ENCODE measurements around the gene C7orf57. TPM values are rescaled to one million over a fixed set of nuclear protein-coding genes. Genes with fewer than 3 reads are reported as not detected.
"Not testable (repeated sequence)": the region's sequence is repeated elsewhere in the genome, so short reads cannot be mapped to it uniquely, and the experiment has no call there.

C7orf57 gene
- total RNA-seq, 3 donors from 2014 or later (not counting 1 experiment from before 2014, with no cell fraction given): 0.85 TPM; not detected in 2

DNA sequence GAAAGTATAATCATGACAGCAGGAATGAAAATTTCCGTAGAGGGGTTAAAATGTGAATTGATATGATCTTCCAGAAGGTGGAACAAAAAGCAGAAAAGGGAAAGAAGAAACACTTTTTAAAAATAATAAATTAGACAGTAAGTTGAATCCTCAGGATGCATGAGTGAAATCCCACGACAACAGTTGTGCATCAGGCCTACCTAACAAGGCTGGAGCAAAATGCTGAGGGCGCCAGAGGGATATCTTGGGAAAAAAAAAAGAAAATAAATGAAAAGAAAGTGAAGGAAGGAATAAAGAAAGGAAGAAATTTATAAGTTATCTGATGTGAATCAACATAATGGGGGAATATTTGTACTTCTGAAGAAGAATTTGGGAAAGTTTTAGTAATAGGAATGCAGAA, 42.9 kb upstream of the C7orf57 start:
- H3K36me3 ChIP-seq (ENCODE audit: control insufficient read depth, insufficient read depth, low read length): no peaks in the 10 kb centered on the region
- TF ChIP-seq, protein P1, sequence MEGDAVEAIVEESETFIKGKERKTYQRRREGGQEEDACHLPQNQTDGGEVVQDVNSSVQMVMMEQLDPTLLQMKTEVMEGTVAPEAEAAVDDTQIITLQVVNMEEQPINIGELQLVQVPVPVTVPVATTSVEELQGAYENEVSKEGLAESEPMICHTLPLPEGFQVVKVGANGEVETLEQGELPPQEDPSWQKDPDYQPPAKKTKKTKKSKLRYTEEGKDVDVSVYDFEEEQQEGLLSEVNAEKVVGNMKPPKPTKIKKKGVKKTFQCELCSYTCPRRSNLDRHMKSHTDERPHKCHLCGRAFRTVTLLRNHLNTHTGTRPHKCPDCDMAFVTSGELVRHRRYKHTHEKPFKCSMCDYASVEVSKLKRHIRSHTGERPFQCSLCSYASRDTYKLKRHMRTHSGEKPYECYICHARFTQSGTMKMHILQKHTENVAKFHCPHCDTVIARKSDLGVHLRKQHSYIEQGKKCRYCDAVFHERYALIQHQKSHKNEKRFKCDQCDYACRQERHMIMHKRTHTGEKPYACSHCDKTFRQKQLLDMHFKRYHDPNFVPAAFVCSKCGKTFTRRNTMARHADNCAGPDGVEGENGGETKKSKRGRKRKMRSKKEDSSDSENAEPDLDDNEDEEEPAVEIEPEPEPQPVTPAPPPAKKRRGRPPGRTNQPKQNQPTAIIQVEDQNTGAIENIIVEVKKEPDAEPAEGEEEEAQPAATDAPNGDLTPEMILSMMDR (IDR thresholded peaks at IDR 0.05): no peak
- no peaks in the 10 kb centered on the region for H3K27me3 ChIP-seq (ENCODE audit: control insufficient read depth, insufficient read depth, low read length)
- Mint-ChIP-seq H3K36me3 (no peaks in the 10 kb centered on the region), H3K4me3 (peak overlapping the region; percentile 98), H3K9me3 (peaks cover 6 to 8% of the 10 kb centered on the region in 2 donors), H3K4me1 (peaks cover 16 to 27% of the 10 kb centered on the region in 2 donors), H3K27me3 (ENCODE audit: low read depth in 2 of 2) (no peaks in the 10 kb centered on the region), H3K27ac (peak overlapping the region; percentile 95 to 97)
- ATAC-seq: no peak
- no peaks in the 10 kb centered on the region for H3K9me3 ChIP-seq (ENCODE audit: control insufficient read depth, insufficient read depth, low read length)
- WGBS (ENCODE audit: insufficient coverage): 70% methylated on average over 3 of the region's 3 CpGs
- peak overlapping the region; percentile 72 for H3K27ac ChIP-seq (ENCODE audit: low read length)
- H3K4me3 ChIP-seq (ENCODE audit: low read length): peak overlapping the region; percentile 54
- H3K4me1 ChIP-seq (ENCODE audit: control insufficient read depth, insufficient read depth, low read length): peaks cover 13% of the 10 kb centered on the region
- DNase-seq: no peak
- intact Hi-C loops (cut with micrococcal nuclease): loop anchor here (5.0 kb wide), 1 partner anchor 95 kb away; the partner anchor contains the start of gene UPP1

DNA sequence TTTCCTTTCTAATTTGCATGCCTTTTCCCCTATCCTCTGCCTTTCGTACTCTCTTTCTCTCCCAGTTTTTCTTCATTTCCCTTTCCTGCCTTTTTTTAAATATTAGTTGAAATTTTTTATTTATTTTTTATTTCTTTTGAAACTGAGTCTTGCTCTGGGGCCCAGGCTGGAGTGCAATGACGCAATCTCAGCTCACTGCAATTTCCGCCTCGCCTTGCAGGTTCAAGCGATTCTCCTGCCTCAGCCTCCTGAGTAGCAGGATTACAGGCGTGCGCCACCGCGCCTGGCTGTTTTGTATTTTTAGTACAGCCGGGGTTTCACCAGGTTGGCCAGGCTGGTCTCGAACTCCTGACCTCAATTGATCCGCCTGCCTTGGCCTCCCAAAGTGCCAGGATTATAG, 35.9 kb upstream of the C7orf57 start:
- H3K4me3 ChIP-seq (ENCODE audit: low read length): no peak overlapping the region
- no peak overlapping the region for H3K27ac Mint-ChIP-seq
- no peaks in the 10 kb centered on the region for H3K4me1 ChIP-seq (ENCODE audit: control insufficient read depth, insufficient read depth, low read length)
- no peak overlapping the region for H3K27ac ChIP-seq (ENCODE audit: low read length)
- no peaks in the 10 kb centered on the region for H3K27me3 ChIP-seq (ENCODE audit: control insufficient read depth, insufficient read depth, low read length)
- H3K9me3 Mint-ChIP-seq: peaks cover 6 to 8% of the 10 kb centered on the region in 2 donors
- H3K9me3 ChIP-seq (ENCODE audit: control insufficient read depth, insufficient read depth, low read length): no peaks in the 10 kb centered on the region
- DNase-seq (no peak), ATAC-seq (no peak)
- H3K27me3 Mint-ChIP-seq (ENCODE audit: low read depth in 2 of 2): peaks cover 3 to 35% of the 10 kb centered on the region in 2 donors
- no peaks in the 10 kb centered on the region for H3K36me3 ChIP-seq (ENCODE audit: control insufficient read depth, insufficient read depth, low read length)
- peaks cover 8% of the 10 kb centered on the region for H3K36me3 Mint-ChIP-seq
- TF ChIP-seq, protein P1 (IDR thresholded peaks at IDR 0.05): no peak
- H3K4me3 Mint-ChIP-seq: no peak overlapping the region
- H3K4me1 Mint-ChIP-seq: peaks cover 0 to 9% of the 10 kb centered on the region in 2 donors
- WGBS (ENCODE audit: insufficient coverage): 96% methylated on average over 11 of the region's 12 CpGs
- intact Hi-C loops (cut with micrococcal nuclease): no loop called here

GRCh38 chr7:48000164-48000563, 35.2 kb upstream of the C7orf57 start:
- H3K27ac ChIP-seq (ENCODE audit: low read length); H3K27me3 ChIP-seq (ENCODE audit: control insufficient read depth, insufficient read depth, low read length); H3K9me3 ChIP-seq (ENCODE audit: control insufficient read depth, insufficient read depth, low read length); H3K36me3 Mint-ChIP-seq; H3K27ac Mint-ChIP-seq; H3K4me3 ChIP-seq (ENCODE audit: low read length); intact Hi-C loops (cut with micrococcal nuclease); H3K4me1 ChIP-seq (ENCODE audit: control insufficient read depth, insufficient read depth, low read length); H3K4me1 Mint-ChIP-seq; H3K36me3 ChIP-seq (ENCODE audit: control insufficient read depth, insufficient read depth, low read length); DNase-seq; H3K9me3 Mint-ChIP-seq; ATAC-seq; H3K4me3 Mint-ChIP-seq: not testable (repeated sequence)
- WGBS (ENCODE audit: insufficient coverage): 93% methylated on average over 13 of the region's 13 CpGs
- H3K27me3 Mint-ChIP-seq (ENCODE audit: low read depth in 2 of 2): peaks cover 3 to 35% of the 10 kb centered on the region in 2 donors

- TF ChIP-seq, protein P1 (IDR thresholded peaks at IDR 0.05): no peak
- 80% methylated on average over 2 of the region's 2 CpGs for WGBS (ENCODE audit: insufficient coverage)
- H3K36me3 Mint-ChIP-seq: peaks cover 8% of the 10 kb centered on the region
- H3K36me3 ChIP-seq (ENCODE audit: control insufficient read depth, insufficient read depth, low read length): no peaks in the 10 kb centered on the region
- H3K27me3 Mint-ChIP-seq (ENCODE audit: low read depth in 2 of 2): peaks cover 7 to 46% of the 10 kb centered on the region in 2 donors
- no peak overlapping the region for H3K27ac ChIP-seq (ENCODE audit: low read length)
- ATAC-seq (no peak), DNase-seq (no peak)
- no peak overlapping the region for H3K4me3 ChIP-seq (ENCODE audit: low read length)
- no peaks in the 10 kb centered on the region for H3K4me1 Mint-ChIP-seq
- H3K9me3 ChIP-seq (ENCODE audit: control insufficient read depth, insufficient read depth, low read length): no peaks in the 10 kb centered on the region
- no peaks in the 10 kb centered on the region for H3K27me3 ChIP-seq (ENCODE audit: control insufficient read depth, insufficient read depth, low read length)
- intact Hi-C loops (cut with micrococcal nuclease): no loop called here
- H3K4me1 ChIP-seq (ENCODE audit: control insufficient read depth, insufficient read depth, low read length): no peaks in the 10 kb centered on the region
- no peaks in the 10 kb centered on the region for H3K9me3 Mint-ChIP-seq
- H3K4me3 Mint-ChIP-seq: no peak overlapping the region
- no peak overlapping the region for H3K27ac Mint-ChIP-seq
Observed at GRCh38 chr7:48004032-48004431, 31.3 kb upstream of the C7orf57 start.
